Epithelial cell of proximal tubule (primary cell): ENCODE results near the gene GPER1. TPM values are rescaled to one million over a fixed set of nuclear protein-coding genes. Genes with fewer than 3 reads are reported as not detected.
"Not testable (repeated sequence)": the region's sequence is repeated elsewhere in the genome, so short reads cannot be mapped to it uniquely, and the experiment has no call there.

Source experiments
- DNase-seq: peaks from one replicate; pipeline ENCODE4 v3.0.0-alpha.2; 2011; ENCODE audit warnings: low read depth
- H3K4me3 ChIP-seq: 2 replicates; pipeline ENCODE4 v1.5.1; 2011; ENCODE audit warnings: low read depth, mild to moderate bottlenecking, low read length
- CTCF ChIP-seq: conservative IDR thresholded peaks from 2 replicates; pipeline ENCODE4 v1.5.1; 2012; ENCODE audit warnings: low read depth, mild to moderate bottlenecking, low read length
- total RNA-seq: library from RNA; depleted of rRNA; stranded (reverse); fragments of >200 nt; gene quantifications from 2 replicates; pipeline ENCODE4 v1.2.3, GENCODE V29; 2015

The GPER1 gene
- total RNA-seq, 1 donor from 2014 or later, result 0.81 TPM

- DNase-seq, result no peak
- TF ChIP-seq CTCF, result no peak
- H3K4me3 ChIP-seq, result no peak overlapping the region
These were observed 16.1 kb upstream of the GPER1 start for GRCh38 chr7:1071731-1072254.

GRCh38 chr7:1073142-1073977 is 14.6 kb upstream of the GPER1 start:
- no peak for DNase-seq
- H3K4me3 ChIP-seq, result no peak overlapping the region
- no peak for TF ChIP-seq CTCF

DNA sequence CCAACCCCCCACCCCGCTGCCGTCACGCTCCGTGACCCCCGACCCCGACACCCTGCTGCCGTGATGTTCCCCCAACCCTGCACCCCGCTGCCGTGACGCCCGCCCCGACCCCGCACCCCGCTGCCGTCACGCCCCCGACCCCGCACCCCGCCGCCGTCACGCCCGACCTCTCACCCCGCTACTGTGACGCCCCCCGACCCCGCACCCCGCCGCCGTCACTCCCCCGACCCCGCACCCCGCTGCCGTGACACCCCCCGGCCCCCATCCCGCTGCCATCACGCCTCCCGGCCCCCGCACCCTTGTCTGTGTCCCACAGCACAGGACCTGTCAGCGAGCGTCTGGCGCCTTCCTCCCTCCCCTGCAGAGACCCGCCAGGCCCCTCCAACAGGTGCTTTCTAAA is 13.9 kb upstream of the GPER1 start:
- not testable (repeated sequence) for H3K4me3 ChIP-seq, DNase-seq

DNA sequence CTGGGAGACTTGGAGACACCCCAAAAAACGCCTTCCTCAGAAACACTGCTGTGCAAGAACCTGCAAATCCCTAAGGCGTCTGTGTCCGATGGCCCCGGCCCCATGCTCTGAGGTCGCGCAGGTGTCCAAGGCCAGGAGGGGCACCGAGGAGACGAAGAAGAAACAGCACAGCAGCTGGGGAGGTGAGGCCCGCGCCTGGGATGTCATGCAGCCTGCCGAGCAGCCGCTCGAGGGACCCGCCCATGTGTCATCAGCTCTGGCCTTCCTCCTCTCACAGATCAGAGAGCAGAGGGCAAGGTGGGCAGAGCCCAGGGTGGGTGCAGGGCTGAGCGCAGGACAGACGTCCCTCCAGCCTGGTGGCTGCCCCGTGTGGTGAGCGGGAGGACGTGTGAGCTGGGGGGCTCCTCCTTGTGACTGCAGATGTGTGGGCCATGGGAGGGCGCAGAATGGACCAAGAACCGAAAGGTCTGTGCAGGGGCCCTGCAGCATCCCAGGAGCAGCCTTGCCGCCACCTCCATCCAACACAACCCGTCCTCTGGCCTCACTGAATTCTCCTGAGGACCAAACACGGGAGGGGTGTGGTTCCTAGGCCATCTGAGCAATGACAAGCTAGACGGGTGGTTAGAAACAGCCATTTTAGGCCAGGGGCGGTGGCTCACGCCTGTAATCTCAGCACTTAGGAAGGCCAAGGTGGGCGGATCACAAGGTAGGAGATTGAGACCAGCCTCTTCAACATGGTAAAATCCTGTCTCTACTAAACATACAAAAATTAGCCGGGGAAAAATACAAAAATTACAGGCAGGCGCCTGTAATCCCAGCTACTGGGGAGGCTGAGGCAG is 13.1 kb upstream of the GPER1 start:
- no peak for DNase-seq
- TF ChIP-seq CTCF, result no peak
- H3K4me3 ChIP-seq, result no peak overlapping the region

DNA sequence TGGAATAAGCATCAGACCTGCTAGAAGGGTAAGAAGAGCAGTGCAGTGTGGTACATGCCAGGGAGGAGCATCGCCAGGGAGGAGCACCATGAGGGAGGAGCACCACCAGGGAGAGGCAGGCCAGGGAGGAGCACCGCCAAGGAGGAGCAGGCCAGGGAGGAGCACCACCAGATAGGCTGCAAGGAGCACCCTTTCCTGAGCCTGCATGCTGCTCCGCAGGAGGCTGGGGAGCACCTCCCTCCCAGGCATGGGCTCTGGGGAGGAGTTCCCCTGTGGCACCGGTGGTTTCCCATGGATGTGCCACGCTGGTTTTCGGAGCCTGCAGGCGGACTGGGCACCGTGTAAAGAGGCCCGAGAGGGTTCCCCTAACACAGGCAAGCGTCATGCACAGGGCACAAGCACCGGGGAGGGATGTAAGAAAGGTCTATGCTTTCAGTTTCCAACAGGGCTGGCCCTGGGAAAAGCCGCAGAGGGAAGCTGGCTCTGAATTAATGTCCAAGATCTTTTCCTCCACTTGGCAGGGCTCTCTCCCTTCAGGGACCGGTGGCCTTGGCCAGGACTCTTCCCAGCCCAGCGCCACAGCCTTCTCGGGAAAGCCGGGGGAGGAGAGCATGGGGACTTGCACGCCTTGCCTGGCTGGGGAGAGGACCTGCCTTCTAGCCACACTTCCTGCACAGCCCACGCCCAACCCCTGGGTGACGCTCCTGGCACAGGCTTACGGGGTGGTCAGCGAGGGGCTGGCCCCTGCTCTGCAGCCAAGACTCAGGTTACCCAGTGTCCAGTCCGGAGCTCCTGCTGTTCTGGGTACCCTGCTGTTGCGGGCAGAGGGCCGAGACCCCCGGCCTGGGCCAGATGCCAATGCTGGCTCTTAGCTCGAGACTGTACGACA is 11.5 kb upstream of the GPER1 start:
- no peak for DNase-seq
- TF ChIP-seq CTCF, result no peak
- no peak overlapping the region for H3K4me3 ChIP-seq

DNA sequence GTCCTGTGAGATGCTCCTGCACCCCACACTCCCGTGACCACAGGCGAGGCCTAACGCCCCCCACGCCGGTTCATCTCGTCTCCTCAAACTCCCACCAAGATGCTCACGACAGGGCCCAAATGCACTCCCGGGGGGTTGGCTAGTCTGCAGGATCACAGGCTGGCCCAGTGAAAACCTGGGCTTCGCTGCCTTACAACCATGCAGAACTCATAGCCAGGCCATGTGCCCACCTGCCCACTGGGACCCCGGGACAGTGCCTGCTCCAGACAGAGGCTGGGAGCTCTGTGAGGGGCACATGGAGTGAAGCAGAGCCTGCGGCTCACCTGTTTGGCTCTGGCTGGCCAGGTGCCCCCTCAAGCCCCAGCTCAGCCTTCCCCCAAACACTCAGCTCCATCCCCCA is 9.4 kb upstream of the GPER1 start:
- DNase-seq, result no peak
- no peak for TF ChIP-seq CTCF
- H3K4me3 ChIP-seq, result no peak overlapping the region

- no peak for TF ChIP-seq CTCF
- DNase-seq, result no peak
- H3K4me3 ChIP-seq, result no peak overlapping the region
These were observed 8.9 kb upstream of the GPER1 start for GRCh38 chr7:1078985-1079384.
